ENCODE data around the gene MYRFL.

- TF ChIP-seq CTCF (IDR thresholded peaks at IDR 0.05 in 8 of 11, conservative IDR thresholded peaks at IDR 0.05 in 3 of 11) (no peak), POLR2A (IDR thresholded peaks at IDR 0.05) (no peak)
Observed at GRCh38 chr12:69851976-69852375, 26.9 kb downstream of the MYRFL start.

Measured in spleen (tissue), 7 donors.